Stimulated activated CD4-positive, alpha-beta T cell treated with anti-CD3 and anti-CD28 coated beads, Interleukin-4, amount 100 ng/mL, for 48 hours (primary cell): ENCODE results near the gene PDE3A.
"Not testable (repeated sequence)": the region's sequence is repeated elsewhere in the genome, so short reads cannot be mapped to it uniquely, and the experiment has no call there.

Source experiments
- DNase-seq, 2 donors: peaks; one replicate each; pipeline ENCODE4 v3.0.0-alpha.2; 2020; ENCODE audit warnings: low read depth in 2 of 2

PDE3A gene

GRCh38 chr12:20368114-20368650 lies at the start of gene PDE3A:
Gene PDE3A, plus strand, starts transcription at chr12:20368537. Its CDS starts 748 bp downstream, at chr12:20369285.
- DNase-seq, result no peak

- no peak for DNase-seq
Measured at GRCh38 chr12:20319366-20319765, 49.0 kb upstream of the PDE3A start.

GRCh38 chr12:20320552-20320951 lies 47.8 kb upstream of the PDE3A start:
- no peak for DNase-seq

GRCh38 chr12:20330826-20331505 lies 37.4 kb upstream of the PDE3A start:
- DNase-seq, result not testable (repeated sequence)

GRCh38 chr12:20339060-20339459 lies 29.3 kb upstream of the PDE3A start:
- DNase-seq, result no peak

GRCh38 chr12:20342111-20342510 lies 26.2 kb upstream of the PDE3A start:
- DNase-seq, result no peak

GRCh38 chr12:20345866-20346265 lies 22.5 kb upstream of the PDE3A start:
- DNase-seq, result no peak

GRCh38 chr12:20350026-20350425 lies 18.3 kb upstream of the PDE3A start:
- no peak for DNase-seq

GRCh38 chr12:20350495-20350894 lies 17.8 kb upstream of the PDE3A start:
- no peak for DNase-seq

- no peak for DNase-seq
Measured at GRCh38 chr12:20351406-20351805, 16.9 kb upstream of the PDE3A start.

- no peak for DNase-seq
Measured at GRCh38 chr12:20356048-20356447, 12.3 kb upstream of the PDE3A start.

GRCh38 chr12:20360407-20360806 lies 7.9 kb upstream of the PDE3A start:
- no peak for DNase-seq

- no peak for DNase-seq
Measured at GRCh38 chr12:20361416-20361815, 6.9 kb upstream of the PDE3A start.

- DNase-seq, result no peak
Measured at GRCh38 chr12:20364501-20364900, 3.8 kb upstream of the PDE3A start.

- DNase-seq, result no peak
Measured at GRCh38 chr12:20366776-20367409, 1.4 kb upstream of the PDE3A start.

GRCh38 chr12:20367583-20368113 lies 689 bp upstream of the PDE3A start:
- no peak for DNase-seq

GRCh38 chr12:20368651-20369304 lies 441 bp downstream of the PDE3A start:
- DNase-seq, result no peak

GRCh38 chr12:20369305-20370013 lies 1.1 kb downstream of the PDE3A start:
- DNase-seq, result no peak

GRCh38 chr12:20370014-20370386 lies 1.7 kb downstream of the PDE3A start:
- no peak for DNase-seq

GRCh38 chr12:20370866-20371519 lies 2.7 kb downstream of the PDE3A start:
- no peak for DNase-seq

- DNase-seq, result no peak
Measured at GRCh38 chr12:20372326-20373096, 4.2 kb downstream of the PDE3A start.
